Pancreas (tissue), 10 donors: ENCODE results near the gene HIF3A. TPM values are rescaled to one million over a fixed set of nuclear protein-coding genes. Genes with fewer than 3 reads are reported as not detected.
"Not testable (repeated sequence)": the region's sequence is repeated elsewhere in the genome, so short reads cannot be mapped to it uniquely, and the experiment has no call there.

Source experiments
- ATAC-seq, 4 donors: fragments of 200-7000 bp; cut with Tn5 transposase; one replicate each; pipeline versions ENCODE4 v1.8.0 to v1.9.1; 2020; ENCODE audit warnings: mild to moderate bottlenecking in 4 of 4, moderate library complexity in 4 of 4
- DNase-seq, 6 donors: peaks; one replicate each; pipeline ENCODE4 v3.0.0-alpha.2; 2020
- FAIRE-seq: peaks from 2 replicates; lab custom pipeline; 2012; peaks lifted over from hg19 to GRCh38; lab: Jason Lieb, UNC
- H3K27ac ChIP-seq, 4 donors: fragments of 200-600 bp; sonication (generic); 1 replicate in 3 of 4; 2 replicates in 1 of 4; pipeline versions ENCODE4 v1.5.0 to v1.8.0; 2020
- H3K27me3 ChIP-seq, 4 donors: fragments of 200-600 bp; one replicate each; pipeline ENCODE4 v1.8.0; 2021
- H3K36me3 ChIP-seq, 3 donors: fragments of 200-600 bp; sonication (generic) in 1 of 3; one replicate each; pipeline versions ENCODE4 v1.5.0 to v1.8.0; 2020 to 2021
- H3K4me1 ChIP-seq, 3 donors: fragments of 200-600 bp; one replicate each; pipeline ENCODE4 v1.8.0; 2021
- H3K4me3 ChIP-seq, 4 donors: fragments of 200-600 bp; sonication (generic) in 2 of 4; one replicate each; pipeline versions ENCODE4 v1.5.0 to v1.8.0; 2020 to 2021
- H3K9me3 ChIP-seq, 4 donors: fragments of 200-600 bp; one replicate each; pipeline ENCODE4 v1.8.0; 2021
- CTCF ChIP-seq, 4 donors: fragments of 200-600 bp; sonication (generic) in 3 of 4; IDR thresholded peaks; one replicate each; pipeline versions ENCODE4 v1.5.0 to v1.8.0; 2021; ENCODE audit warnings: antibody characterized with exemption in 4 of 4
- WGBS, 2 donors: extraction: QIAGEN DNeasy Blood & Tissue Kit; methylation state at CpG; one replicate each; pipeline ENCODE4 v1.1.7; 2013; 5-methylcytosine and 5-hydroxymethylcytosine counted together
- intact Hi-C, 3 donors: fragments of 100-400 bp; cut with DNase I; formaldehyde crosslinking; loops; one replicate each; pipeline versions ENCODE4 v1.11.1 to v1.14.2; 2022
- polyA plus RNA-seq, 2 donors: library from polyadenylated mRNA; stranded (reverse); fragments of 200-250 nt; gene quantifications; one replicate each; pipeline ENCODE4 v1.2.3, GENCODE V29; 2013
- total RNA-seq, 6 donors: library from RNA; stranded (reverse); fragmentation: NEBNext Ultra II Directional in 4 of 6; extraction: Animal tissue kit (Norgen Biotek cat#: 25700) in 4 of 6; gene quantifications; one replicate each; pipeline versions ENCODE4 v1.2.1 to v1.2.4, GENCODE V29; 2021 to 2023
- donor health status: healthy with polysubstance abuse.
- donor health status: DM: no; HTN: no; CAD: no; lungs with moderate emphysema.
- donor health status: DM: no; HTN: no; CAD: no.
- donor health status: control.
- donor health status: control.
- donor health status: Bipolar disorder and iron deficiency.
- donor health status: DM: yes; HTN: yes; CAD: no.
- donor health status: DM: no; HTN: no; CAD: no.
- donor health status: DM: no; HTN: no; CAD: no.
- donor health status: DM: yes; HTN: yes; CAD: no.

HIF3A gene
- total and polyA plus RNA-seq, 8 donors: 0.71 to 27.6 (median 5.2) TPM

- Histone ChIP-seq H3K27ac (peak overlapping the region; percentile 56 to 88 (median 75)), H3K9me3 (no peaks in the 10 kb centered on the region), H3K4me3 (no peak overlapping the region), H3K4me1 (peaks cover 14 to 32% (median 23%) of the 10 kb centered on the region in 3 donors), H3K27me3 (no peaks in the 10 kb centered on the region), H3K36me3 (peaks cover 0 to 11% (median 10%) of the 10 kb centered on the region in 3 donors)
- ATAC-seq: peak; percentile 83 to 92 (median 88)
- intact Hi-C loops: no loop called here
- no peak for FAIRE-seq
- DNase-seq: peak; percentile 96 to 99 (median 98)
- WGBS, 2 donors: 18 to 22% methylated on average over 17 of the region's 17 CpGs
- TF ChIP-seq CTCF (IDR thresholded peaks at IDR 0.05): no peak
Measured at GRCh38 chr19:46373491-46374359, 76.9 kb downstream of the HIF3A start.

- H3K4me3 ChIP-seq: no peak overlapping the region
- no peaks in the 10 kb centered on the region for H3K9me3 ChIP-seq
- DNase-seq (peak in 1 of 6 donors; percentile 46), ATAC-seq (no peak), FAIRE-seq (no peak)
- no peaks in the 10 kb centered on the region for H3K27me3 ChIP-seq
- H3K36me3 ChIP-seq: peaks cover 0 to 11% (median 10%) of the 10 kb centered on the region in 3 donors
- peaks cover 14 to 32% (median 23%) of the 10 kb centered on the region in 3 donors for H3K4me1 ChIP-seq
- TF ChIP-seq CTCF (IDR thresholded peaks at IDR 0.05): no peak
- peak overlapping the region in 3 of 4 donors; percentile 56 to 88 (median 76) for H3K27ac ChIP-seq
- WGBS, 2 donors: 83 to 84% methylated on average over 21 of the region's 21 CpGs
- intact Hi-C loops: no loop called here
Measured at GRCh38 chr19:46374536-46375475, 78.0 kb downstream of the HIF3A start.

- H3K4me3 ChIP-seq, H3K9me3 ChIP-seq, H3K27me3 ChIP-seq, ATAC-seq, intact Hi-C loops, H3K27ac ChIP-seq, FAIRE-seq: not testable (repeated sequence)
- Histone ChIP-seq H3K4me1 (peaks cover 14 to 32% (median 23%) of the 10 kb centered on the region in 3 donors), H3K36me3 (peaks cover 0 to 11% (median 10%) of the 10 kb centered on the region in 3 donors)
- DNase-seq: peak in 1 of 6 donors; percentile 46
- WGBS, 2 donors: 95 to 96% methylated on average over 22 of the region's 22 CpGs
Measured at GRCh38 chr19:46375476-46376067, 78.7 kb downstream of the HIF3A start.

- ATAC-seq (no peak), DNase-seq (peak in 1 of 6 donors; percentile 52), FAIRE-seq (no peak)
- Histone ChIP-seq H3K27ac (no peak overlapping the region), H3K36me3 (peaks cover 0 to 11% (median 10%) of the 10 kb centered on the region in 3 donors), H3K9me3 (no peaks in the 10 kb centered on the region), H3K4me1 (peaks cover 14 to 32% (median 23%) of the 10 kb centered on the region in 3 donors), H3K4me3 (no peak overlapping the region), H3K27me3 (no peaks in the 10 kb centered on the region)
- no peak for TF ChIP-seq CTCF (IDR thresholded peaks at IDR 0.05)
- WGBS, 2 donors: 92 to 93% methylated on average over 20 of the region's 20 CpGs
- intact Hi-C loops: no loop called here
Measured at GRCh38 chr19:46376241-46377153, 79.7 kb downstream of the HIF3A start.
